ENCODE results near the gene CCDC179.

DNA sequence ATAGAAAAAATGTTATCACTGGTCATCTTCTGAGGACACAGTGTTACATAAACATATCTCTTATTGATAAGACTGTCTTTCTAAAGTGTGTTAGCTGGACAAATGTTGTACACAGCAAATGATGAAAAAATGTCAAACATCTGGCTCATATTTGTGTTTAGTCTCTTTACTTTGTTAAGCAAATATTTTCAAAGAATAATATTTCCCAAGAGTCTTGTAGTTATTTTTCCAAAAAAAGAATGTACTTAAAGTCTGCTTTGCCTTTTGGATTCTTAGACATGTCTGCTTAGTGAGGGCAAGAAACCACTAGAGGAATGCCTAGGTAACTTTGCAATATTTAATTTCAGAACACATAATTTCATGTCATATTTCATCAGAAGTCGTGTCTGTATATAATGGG, 23.9 kb upstream of the CCDC179 start:
- TF ChIP-seq, protein P1, sequence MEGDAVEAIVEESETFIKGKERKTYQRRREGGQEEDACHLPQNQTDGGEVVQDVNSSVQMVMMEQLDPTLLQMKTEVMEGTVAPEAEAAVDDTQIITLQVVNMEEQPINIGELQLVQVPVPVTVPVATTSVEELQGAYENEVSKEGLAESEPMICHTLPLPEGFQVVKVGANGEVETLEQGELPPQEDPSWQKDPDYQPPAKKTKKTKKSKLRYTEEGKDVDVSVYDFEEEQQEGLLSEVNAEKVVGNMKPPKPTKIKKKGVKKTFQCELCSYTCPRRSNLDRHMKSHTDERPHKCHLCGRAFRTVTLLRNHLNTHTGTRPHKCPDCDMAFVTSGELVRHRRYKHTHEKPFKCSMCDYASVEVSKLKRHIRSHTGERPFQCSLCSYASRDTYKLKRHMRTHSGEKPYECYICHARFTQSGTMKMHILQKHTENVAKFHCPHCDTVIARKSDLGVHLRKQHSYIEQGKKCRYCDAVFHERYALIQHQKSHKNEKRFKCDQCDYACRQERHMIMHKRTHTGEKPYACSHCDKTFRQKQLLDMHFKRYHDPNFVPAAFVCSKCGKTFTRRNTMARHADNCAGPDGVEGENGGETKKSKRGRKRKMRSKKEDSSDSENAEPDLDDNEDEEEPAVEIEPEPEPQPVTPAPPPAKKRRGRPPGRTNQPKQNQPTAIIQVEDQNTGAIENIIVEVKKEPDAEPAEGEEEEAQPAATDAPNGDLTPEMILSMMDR (IDR thresholded peaks at IDR 0.05; ENCODE audit: low read depth, low read length): no peak
- TF ChIP-seq POLR2A (IDR thresholded peaks at IDR 0.05; ENCODE audit: extremely low read depth, insufficient read length) (no peak), MYC (IDR thresholded peaks at IDR 0.05; ENCODE audit: low read depth, low read length) (no peak)
- TF ChIP-seq, protein P2, sequence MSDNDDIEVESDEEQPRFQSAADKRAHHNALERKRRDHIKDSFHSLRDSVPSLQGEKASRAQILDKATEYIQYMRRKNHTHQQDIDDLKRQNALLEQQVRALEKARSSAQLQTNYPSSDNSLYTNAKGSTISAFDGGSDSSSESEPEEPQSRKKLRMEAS (IDR thresholded peaks at IDR 0.05; ENCODE audit: low read depth, low read length): no peak

Data from NB4 (cell line).